Caco-2 (cell line): ENCODE results near the gene CLEC17A. TPM values are rescaled to one million over a fixed set of nuclear protein-coding genes. Genes with fewer than 3 reads are reported as not detected.

Experiments
- BruUV-seq: library from RNA; stranded (reverse); fragments of 400-500 nt; replicated peaks from 2 replicates; lab custom pipeline; 2021; lab: Mats Ljungman, UMichigan
- CTCF ChIA-PET: fragments of 300-600 bp; sonication (Branson Sonifier 250); formaldehyde crosslinking; loops from one replicate; lab custom pipeline; 2022; ENCODE audit warnings: antibody characterized with exemption; lab: Charles Lee
- POLR2A ChIA-PET: fragments of 300-600 bp; sonication (Branson Sonifier 250); formaldehyde crosslinking; loops from one replicate; lab custom pipeline; 2022; ENCODE audit warnings: antibody characterized with exemption; lab: Charles Lee
- DNase-seq, 2 experiments: peaks; one replicate each; pipeline versions ENCODE4 v3.0.0 to v3.0.0-alpha.2; 2020 to 2022
- H3K27me3 ChIP-seq: replicated peaks from 2 replicates; pipeline ENCODE4 v1.6.0; 2011; ENCODE audit warnings: low read length; ENCODE audit not compliant: control insufficient read depth, insufficient read depth
- H3K36me3 ChIP-seq: 2 replicates; pipeline ENCODE4 v1.5.1; 2011; ENCODE audit warnings: low read length; ENCODE audit not compliant: control insufficient read depth, insufficient read depth
- H3K4me1 ChIP-seq: fragments of 250-450 bp; sonication (Bioruptor Pico); 2 replicates; pipeline ENCODE4 v1.5.1; 2020; ENCODE audit warnings: mild to moderate bottlenecking
- H3K4me3 ChIP-seq: 2 replicates; pipeline ENCODE4 v1.5.1; 2011; ENCODE audit warnings: low read depth, mild to moderate bottlenecking, control low read depth, low read length
- H3K9me3 ChIP-seq: fragments of 250-450 bp; sonication (Bioruptor Pico); 2 replicates; pipeline ENCODE4 v1.5.1; 2020; ENCODE audit warnings: mild to moderate bottlenecking, moderate library complexity
- H3K27ac Mint-ChIP-seq: one replicate; pipeline ENCODE4 v1.8.0; 2022; ENCODE audit warnings: mixed read lengths; ENCODE audit not compliant: unreplicated experiment
- H3K27me3 Mint-ChIP-seq: one replicate; pipeline ENCODE4 v1.8.0; 2022; ENCODE audit warnings: mixed read lengths; ENCODE audit not compliant: insufficient read depth, unreplicated experiment
- H3K36me3 Mint-ChIP-seq: one replicate; pipeline ENCODE4 v1.8.0; 2022; ENCODE audit warnings: mild to moderate bottlenecking, mixed read lengths; ENCODE audit not compliant: insufficient read depth, unreplicated experiment
- H3K4me1 Mint-ChIP-seq: one replicate; pipeline ENCODE4 v1.8.0; 2022; ENCODE audit warnings: low read depth, mixed read lengths; ENCODE audit not compliant: unreplicated experiment
- H3K4me3 Mint-ChIP-seq: one replicate; pipeline ENCODE4 v1.8.0; 2022; ENCODE audit warnings: mild to moderate bottlenecking, moderate library complexity, mixed read lengths; ENCODE audit not compliant: unreplicated experiment
- H3K9me3 Mint-ChIP-seq: one replicate; pipeline ENCODE4 v1.8.0; 2022; ENCODE audit warnings: mixed read lengths; ENCODE audit not compliant: unreplicated experiment
- CTCF ChIP-seq, 2 experiments: fragments of 200-600 bp in 1 of 2; IDR thresholded peaks; 1 replicate in 1 of 2; 2 replicates in 1 of 2; pipeline versions ENCODE4 v1.5.1 to v1.8.0; 2011 to 2022; ENCODE audit warnings: antibody characterized with exemption in 1 of 2, control low read depth in 1 of 2, inconsistent platforms in 1 of 2, low read depth in 1 of 2, low read length in 1 of 2, mild to moderate bottlenecking in 1 of 2, moderate library complexity in 1 of 2; ENCODE audit not compliant: insufficient read depth in 1 of 2, severe bottlenecking in 1 of 2, unreplicated experiment in 1 of 2
- intact Hi-C: fragments of 100-400 bp; cut with micrococcal nuclease; formaldehyde crosslinking; loops from one replicate; pipeline ENCODE4 v1.10.0; 2022; ENCODE audit not compliant: unreplicated experiment
- total RNA-seq: library from RNA; stranded (reverse); gene quantifications from 2 replicates; pipeline ENCODE4 v1.2.3, GENCODE V29; 2022

The CLEC17A gene
- total RNA-seq, 1 experiment from 2014 or later = not detected

GRCh38 chr19:14553042-14553938 lies 29.6 kb upstream of the CLEC17A start:
- no peak for DNase-seq
- H3K27me3 Mint-ChIP-seq = no peaks in the 10 kb centered on the region
- no peaks in the 10 kb centered on the region for H3K9me3 Mint-ChIP-seq
- ChIA-PET POLR2A (no interaction called here), CTCF (no interaction called here)
- peak overlapping the region; percentile 44 for H3K27ac Mint-ChIP-seq
- Histone ChIP-seq H3K36me3 (peaks cover 1% of the 10 kb centered on the region; the same call in 1 of the 2 replicates), H3K9me3 (no peaks in the 10 kb centered on the region), H3K4me3 (no peak overlapping the region), H3K27me3 (no peaks in the 10 kb centered on the region), H3K4me1 (peaks cover 14% of the 10 kb centered on the region)
- no TSS peak for BruUV-seq
- intact Hi-C loops = no loop called here
- H3K4me3 Mint-ChIP-seq = no peak overlapping the region
- peaks cover 13% of the 10 kb centered on the region for H3K4me1 Mint-ChIP-seq
- peaks cover 42% of the 10 kb centered on the region for H3K36me3 Mint-ChIP-seq
- TF ChIP-seq CTCF (IDR thresholded peaks at IDR 0.05; ENCODE audit: insufficient read depth in 1 of 2, low read depth in 1 of 2, low read length in 1 of 2, severe bottlenecking in 1 of 2, unreplicated experiment in 1 of 2) = no peak

GRCh38 chr19:14553939-14554243 lies 29.0 kb upstream of the CLEC17A start:
- no peak for TF ChIP-seq CTCF (IDR thresholded peaks at IDR 0.05; ENCODE audit: insufficient read depth in 1 of 2, low read depth in 1 of 2, low read length in 1 of 2, severe bottlenecking in 1 of 2, unreplicated experiment in 1 of 2)
- H3K4me1 ChIP-seq = peaks cover 14% of the 10 kb centered on the region
- no peak overlapping the region for H3K4me3 Mint-ChIP-seq
- H3K4me1 Mint-ChIP-seq = peaks cover 13% of the 10 kb centered on the region
- no peaks in the 10 kb centered on the region for H3K9me3 Mint-ChIP-seq
- no peaks in the 10 kb centered on the region for H3K27me3 Mint-ChIP-seq
- intact Hi-C loops = no loop called here
- BruUV-seq = no TSS peak
- no peak overlapping the region for H3K27ac Mint-ChIP-seq
- no peaks in the 10 kb centered on the region for H3K9me3 ChIP-seq
- no peaks in the 10 kb centered on the region for H3K27me3 ChIP-seq
- peaks cover 1% of the 10 kb centered on the region; the same call in 1 of the 2 replicates for H3K36me3 ChIP-seq
- POLR2A ChIA-PET = no interaction called here
- CTCF ChIA-PET = no interaction called here
- no peak overlapping the region for H3K4me3 ChIP-seq
- H3K36me3 Mint-ChIP-seq = peaks cover 38% of the 10 kb centered on the region
- no peak for DNase-seq

GRCh38 chr19:14554382-14554812 lies 28.5 kb upstream of the CLEC17A start:
- Mint-ChIP-seq H3K27me3 (no peaks in the 10 kb centered on the region), H3K4me1 (peaks cover 13% of the 10 kb centered on the region), H3K36me3 (peaks cover 34% of the 10 kb centered on the region), H3K4me3 (no peak overlapping the region), H3K27ac (no peak overlapping the region), H3K9me3 (no peaks in the 10 kb centered on the region)
- no peaks in the 10 kb centered on the region for H3K27me3 ChIP-seq
- H3K36me3 ChIP-seq = peaks cover 1% of the 10 kb centered on the region; the same call in 1 of the 2 replicates
- DNase-seq = no peak
- POLR2A ChIA-PET = no interaction called here
- intact Hi-C loops = no loop called here
- no peaks in the 10 kb centered on the region for H3K9me3 ChIP-seq
- CTCF ChIA-PET = no interaction called here
- TF ChIP-seq CTCF (IDR thresholded peaks at IDR 0.05; ENCODE audit: insufficient read depth in 1 of 2, low read depth in 1 of 2, low read length in 1 of 2, severe bottlenecking in 1 of 2, unreplicated experiment in 1 of 2) = no peak
- BruUV-seq = no TSS peak
- H3K4me1 ChIP-seq = peaks cover 14% of the 10 kb centered on the region
- H3K4me3 ChIP-seq = no peak overlapping the region
